Stimulated activated CD8-positive, alpha-beta memory T cell treated with anti-CD3 and anti-CD28 coated beads, Interleukin-4, amount 100 ng/mL, for 24 hours (primary cell): ENCODE results near the gene SAMD10.
"Not testable (repeated sequence)": the region's sequence is repeated elsewhere in the genome, so short reads cannot be mapped to it uniquely, and the experiment has no call there.

Experiments used
- DNase-seq: peaks from one replicate; pipeline ENCODE4 v3.0.0-alpha.2; 2020; ENCODE audit warnings: low read depth

The SAMD10 gene

DNA sequence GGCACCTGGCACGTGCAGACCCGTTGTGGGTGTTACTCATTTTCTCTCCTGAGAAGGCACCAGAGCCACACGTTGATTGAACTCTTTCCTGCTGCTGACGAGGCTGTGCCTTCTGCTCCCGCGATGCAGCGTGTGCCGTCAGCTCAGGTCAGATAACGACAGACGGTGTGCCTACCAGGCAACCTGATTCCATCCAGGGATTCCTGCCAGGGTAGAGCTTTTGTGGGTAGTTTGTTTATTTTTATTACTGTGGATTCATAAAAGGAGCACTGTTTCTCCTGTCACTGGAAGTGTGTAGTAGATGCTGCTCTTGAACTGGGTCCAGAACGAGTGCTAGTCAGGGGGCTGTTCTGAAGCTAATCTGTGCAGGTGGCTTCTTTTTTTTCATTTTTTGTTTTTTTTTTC is 22.2 kb upstream of the SAMD10 start:
- no peak for DNase-seq

DNA sequence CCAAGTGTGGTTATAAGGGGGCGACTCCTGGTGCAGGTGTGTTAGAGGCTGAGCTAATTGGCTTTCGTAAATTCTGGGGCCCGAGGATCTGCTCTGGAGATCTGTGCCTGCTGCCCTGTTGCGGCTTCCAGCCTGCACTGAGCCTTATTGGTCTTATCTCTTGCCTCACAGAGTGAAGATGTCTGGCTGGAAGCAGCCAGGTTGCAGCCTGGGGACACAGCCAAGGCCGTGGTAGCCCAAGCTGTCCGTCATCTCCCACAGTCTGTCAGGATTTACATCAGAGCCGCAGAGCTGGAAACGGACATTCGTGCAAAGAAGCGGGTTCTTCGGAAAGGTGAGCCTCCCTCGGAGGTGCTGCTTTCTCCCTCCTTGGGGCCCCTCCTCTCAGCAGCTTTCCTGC is 21.5 kb upstream of the SAMD10 start:
- DNase-seq, result no peak

- DNase-seq, result no peak
Measured at GRCh38 chr20:63982937-63983336, 3.5 kb upstream of the SAMD10 start.

GRCh38 chr20:63980806-63981728 is 1.6 kb upstream of the SAMD10 start, which contains the start of gene PRPF6:
PRPF6 (plus strand) TSS chr20:63981132; CDS start chr20:63981246, 114 bp downstream.
- DNase-seq, result peak; percentile 91

- DNase-seq, result no peak
Measured at GRCh38 chr20:63980317-63980805, 919 bp upstream of the SAMD10 start.

- no peak for DNase-seq
Measured at GRCh38 chr20:63979229-63979556, 249 bp downstream of the SAMD10 start.

DNA sequence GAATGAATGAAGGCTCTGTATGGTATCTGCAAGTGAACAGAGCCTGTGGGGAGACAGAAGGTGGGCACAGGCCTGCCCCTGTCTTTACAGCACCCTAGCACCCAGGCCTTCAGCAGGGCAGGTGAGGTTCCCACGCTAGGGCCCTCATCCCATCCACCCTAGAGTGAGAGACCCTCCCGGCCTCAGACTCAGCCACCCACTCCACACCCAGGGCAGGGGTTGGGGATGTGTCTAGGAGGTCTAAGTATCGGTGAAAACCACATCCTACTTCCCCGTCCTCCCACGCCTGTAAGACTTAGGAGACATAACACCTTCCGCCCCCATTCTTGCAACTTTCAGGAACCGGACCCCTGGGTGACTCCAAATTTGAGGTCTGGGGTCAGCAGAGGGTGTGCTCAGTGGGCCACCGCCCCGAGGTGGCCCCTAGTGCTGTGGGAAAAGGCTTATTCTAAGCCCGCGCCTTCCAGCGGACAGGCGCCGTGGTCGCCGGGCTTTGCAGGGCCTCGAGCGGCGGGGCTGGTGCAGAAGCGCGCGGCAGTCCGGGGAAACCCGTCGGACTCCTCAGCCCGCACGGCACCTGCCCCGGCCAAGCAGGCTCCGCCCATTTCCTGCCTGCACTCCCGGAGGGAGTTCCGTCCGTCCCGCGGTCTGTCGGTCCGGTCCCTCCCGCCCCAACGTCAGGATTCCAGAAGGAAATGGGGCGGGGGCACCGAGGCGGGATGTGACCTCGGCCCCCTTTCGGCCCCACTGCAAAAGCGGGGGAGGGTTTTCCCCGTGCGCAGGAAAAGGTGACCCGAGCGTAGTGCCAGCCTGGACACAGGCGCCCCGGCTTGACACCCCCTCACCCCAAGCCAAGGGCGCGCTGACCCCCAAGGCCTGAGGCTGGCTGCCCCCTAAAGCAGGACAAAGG is 868 bp downstream of the SAMD10 start:
- DNase-seq, result peak; percentile 60

- no peak for DNase-seq
Measured at GRCh38 chr20:63977739-63978276, 1.6 kb downstream of the SAMD10 start.

- no peak for DNase-seq
Measured at GRCh38 chr20:63976980-63977738, 2.3 kb downstream of the SAMD10 start.

GRCh38 chr20:63976511-63976910 is 2.9 kb downstream of the SAMD10 start:
- DNase-seq, result not testable (repeated sequence)

- no peak for DNase-seq
Measured at GRCh38 chr20:63974402-63975200, 4.8 kb downstream of the SAMD10 start.

GRCh38 chr20:63973636-63974401 is 5.6 kb downstream of the SAMD10 start:
- peak; percentile 68 for DNase-seq

- DNase-seq, result no peak
Measured at GRCh38 chr20:63973160-63973479, 6.3 kb downstream of the SAMD10 start.

DNA sequence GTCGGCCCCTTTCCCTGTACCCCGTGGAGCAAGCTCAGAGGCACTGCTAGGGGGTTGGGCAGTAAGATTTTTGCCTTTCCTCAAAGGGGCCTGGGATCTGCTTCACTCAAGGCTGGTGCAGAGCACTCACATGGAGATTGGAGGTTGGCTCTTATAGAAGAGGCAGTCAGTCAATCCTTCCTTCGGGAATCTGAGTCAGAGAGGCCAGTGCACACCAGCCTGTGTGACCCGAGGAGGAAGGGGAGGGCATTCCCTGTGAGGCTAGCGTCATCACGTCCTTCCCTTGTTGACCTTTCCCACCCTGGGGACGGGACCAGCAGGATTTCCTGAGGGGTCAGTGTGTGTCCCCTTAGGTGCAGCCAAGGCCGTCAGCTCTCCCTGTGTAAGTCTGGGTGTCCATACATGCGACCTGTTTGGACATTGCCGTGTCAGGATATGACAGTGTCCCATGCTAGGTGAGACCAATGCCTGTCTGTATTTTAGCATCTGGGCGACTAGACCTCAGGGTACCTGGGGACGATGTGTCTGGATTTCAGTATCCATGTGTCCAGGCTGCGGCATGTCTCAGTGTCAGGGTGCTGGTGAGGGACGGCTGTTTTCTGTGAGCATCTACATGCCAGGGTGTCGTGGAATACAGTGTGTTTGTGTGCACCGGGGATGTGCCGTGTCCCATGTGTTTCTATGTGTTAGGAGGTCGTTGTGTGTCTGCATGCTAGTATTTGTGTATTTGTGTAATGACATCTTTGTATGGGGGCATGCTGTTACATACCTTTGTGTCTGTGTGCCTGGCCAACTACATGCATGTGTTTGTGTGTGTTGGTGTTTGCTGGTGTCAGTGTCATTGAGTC is 6.9 kb downstream of the SAMD10 start:
- no peak for DNase-seq

GRCh38 chr20:63971960-63972311 is 7.5 kb downstream of the SAMD10 start:
- DNase-seq, result not testable (repeated sequence)

GRCh38 chr20:63970714-63971431 is 8.6 kb downstream of the SAMD10 start:
- no peak for DNase-seq

GRCh38 chr20:63969838-63970713 is 9.4 kb downstream of the SAMD10 start, which contains the start of gene ZNF512B:
ZNF512B (minus strand) TSS chr20:63969930; CDS start chr20:63967950, 1,980 bp downstream.
- no peak for DNase-seq
